Measurements from ENCODE around the gene PLD1. TPM values are rescaled to one million over a fixed set of nuclear protein-coding genes. Genes with fewer than 3 reads are reported as not detected.
"Not testable (repeated sequence)": the region's sequence is repeated elsewhere in the genome, so short reads cannot be mapped to it uniquely, and the experiment has no call there.

PLD1 gene
- total RNA-seq, 1 donor from 2014 or later: 6.6 TPM

GRCh38 chr3:171604370-171604769 lies 205.9 kb downstream of the PLD1 start:
- DNase-seq: no peak

GRCh38 chr3:171602072-171602471 lies 208.2 kb downstream of the PLD1 start:
- no peak for DNase-seq

GRCh38 chr3:171600030-171600429 lies 210.3 kb downstream of the PLD1 start:
- no peak for DNase-seq

- no peak for DNase-seq
Observed at GRCh38 chr3:171598990-171599389, 211.3 kb downstream of the PLD1 start.

- no peak for DNase-seq
Observed at GRCh38 chr3:171592786-171593185, 217.5 kb downstream of the PLD1 start.

GRCh38 chr3:171591070-171591469 lies 219.2 kb downstream of the PLD1 start:
- no peak for DNase-seq

- DNase-seq: no peak
Observed at GRCh38 chr3:171586274-171586673, 224.0 kb downstream of the PLD1 start.

GRCh38 chr3:171585039-171585438 lies 225.2 kb downstream of the PLD1 start:
- no peak for DNase-seq

GRCh38 chr3:171584100-171584499 lies 226.2 kb downstream of the PLD1 start:
- DNase-seq: no peak

- no peak for DNase-seq
Observed at GRCh38 chr3:171574556-171575240, 235.6 kb downstream of the PLD1 start.

- DNase-seq: no peak
Observed at GRCh38 chr3:171569571-171570132, 240.6 kb downstream of the PLD1 start.

- DNase-seq: no peak
Observed at GRCh38 chr3:171568766-171569165, 241.5 kb downstream of the PLD1 start.

GRCh38 chr3:171566803-171567422 lies 243.4 kb downstream of the PLD1 start:
- no peak for DNase-seq

- no peak for DNase-seq
Observed at GRCh38 chr3:171565481-171566058, 244.7 kb downstream of the PLD1 start.

- no peak for DNase-seq
Observed at GRCh38 chr3:171564748-171565480, 245.4 kb downstream of the PLD1 start.

- DNase-seq: no peak
Observed at GRCh38 chr3:171563298-171563697, 247.0 kb downstream of the PLD1 start.

GRCh38 chr3:171562459-171562858 lies 247.8 kb downstream of the PLD1 start:
- not testable (repeated sequence) for DNase-seq

- no peak for DNase-seq
Observed at GRCh38 chr3:171561596-171562323, 248.5 kb downstream of the PLD1 start.

GRCh38 chr3:171559586-171559985 lies 250.7 kb downstream of the PLD1 start:
- no peak for DNase-seq

- DNase-seq: no peak
Observed at GRCh38 chr3:171558188-171558696, 252.0 kb downstream of the PLD1 start.

- DNase-seq: no peak
Observed at GRCh38 chr3:171557173-171557572, 253.1 kb downstream of the PLD1 start.
